H9 (cell line): Measurements from ENCODE around the gene PAK6. TPM values are rescaled to one million over a fixed set of nuclear protein-coding genes. Genes with fewer than 3 reads are reported as not detected.

Experiments
- DNase-seq: peaks from one replicate; pipeline ENCODE4 v3.0.0-alpha.2; 2017
- H2AFZ ChIP-seq: one replicate; pipeline ENCODE4 v1.6.1; 2013; ENCODE audit warnings: mild to moderate bottlenecking, low read length, control low read depth, moderate library complexity
- H2AK5ac ChIP-seq: 2 replicates; pipeline ENCODE4 v1.6.1; 2013; ENCODE audit warnings: low read length, control low read depth, mixed read lengths; ENCODE audit not compliant: insufficient read length
- H2BK120ac ChIP-seq: one replicate; pipeline ENCODE4 v1.6.1; 2013; ENCODE audit warnings: low read depth, mild to moderate bottlenecking, low read length, control low read depth, inconsistent platforms; ENCODE audit not compliant: poor library complexity, severe bottlenecking
- H2BK12ac ChIP-seq: 2 replicates; pipeline ENCODE4 v1.6.1; 2013; ENCODE audit warnings: low read length, control low read depth, mixed read lengths, low read depth; ENCODE audit not compliant: insufficient read length
- H2BK15ac ChIP-seq: 2 replicates; pipeline ENCODE4 v1.6.1; 2013; ENCODE audit warnings: low read depth, low read length, control low read depth
- H2BK20ac ChIP-seq: one replicate; pipeline ENCODE4 v1.6.1; 2013; ENCODE audit warnings: low read depth, mild to moderate bottlenecking, low read length, control low read depth, inconsistent platforms; ENCODE audit not compliant: poor library complexity, severe bottlenecking
- H2BK5ac ChIP-seq: 2 replicates; pipeline ENCODE4 v1.6.1; 2013; ENCODE audit warnings: low read length, control low read depth, mixed read lengths; ENCODE audit not compliant: insufficient read length
- H3K14ac ChIP-seq: 2 replicates; pipeline ENCODE4 v1.6.1; 2013; ENCODE audit warnings: low read length, control low read depth; ENCODE audit not compliant: insufficient read depth
- H3K18ac ChIP-seq: 2 replicates; pipeline ENCODE4 v1.6.1; 2013; ENCODE audit warnings: low read depth, mild to moderate bottlenecking, mixed read lengths, low read length, control low read depth; ENCODE audit not compliant: insufficient read length
- H3K23ac ChIP-seq: 2 replicates; pipeline ENCODE4 v1.6.1; 2013; ENCODE audit warnings: low read length, control low read depth, mixed read lengths, low read depth; ENCODE audit not compliant: insufficient read length
- H3K23me2 ChIP-seq: 2 replicates; pipeline ENCODE4 v1.6.1; 2013; ENCODE audit warnings: low read depth, mild to moderate bottlenecking, mixed read lengths, low read length, control low read depth; ENCODE audit not compliant: insufficient read length, poor library complexity, severe bottlenecking
- H3K27ac ChIP-seq: 2 replicates; pipeline ENCODE4 v1.5.1; 2013; ENCODE audit warnings: low read length, control low read depth, mixed read lengths, low read depth; ENCODE audit not compliant: insufficient read length
- H3K27me3 ChIP-seq: 2 replicates; pipeline ENCODE4 v1.6.1; 2013; ENCODE audit warnings: low read length, control low read depth, inconsistent platforms; ENCODE audit not compliant: insufficient read depth
- H3K4ac ChIP-seq: 2 replicates; pipeline ENCODE4 v1.6.1; 2013; ENCODE audit warnings: low read depth, mild to moderate bottlenecking, control low read depth, inconsistent platforms, low read length, moderate library complexity
- H3K4me1 ChIP-seq: 2 replicates; pipeline ENCODE4 v1.6.1; 2013; ENCODE audit warnings: low read length, control low read depth, inconsistent platforms; ENCODE audit not compliant: insufficient read depth
- H3K4me2 ChIP-seq: 2 replicates; pipeline ENCODE4 v1.6.1; 2013; ENCODE audit warnings: low read length, control low read depth, mixed read lengths; ENCODE audit not compliant: insufficient read length, insufficient read depth
- H3K56ac ChIP-seq: 2 replicates; pipeline ENCODE4 v1.6.1; 2013; ENCODE audit warnings: low read depth, mild to moderate bottlenecking, mixed read lengths, low read length, control low read depth; ENCODE audit not compliant: insufficient read length
- H3K79me1 ChIP-seq: 2 replicates; pipeline ENCODE4 v1.6.1; 2013; ENCODE audit warnings: low read depth, mild to moderate bottlenecking, moderate library complexity, low read length, control low read depth, inconsistent platforms; ENCODE audit not compliant: insufficient read depth, poor library complexity, severe bottlenecking
- H3K79me2 ChIP-seq: 2 replicates; pipeline ENCODE4 v1.6.1; 2013; ENCODE audit warnings: low read length, control low read depth, inconsistent platforms; ENCODE audit not compliant: insufficient read depth
- H3K9ac ChIP-seq: 2 replicates; pipeline ENCODE4 v1.6.1; 2013; ENCODE audit warnings: low read length, control low read depth, mixed read lengths; ENCODE audit not compliant: insufficient read length; ENCODE audit errors: extremely low read depth
- H3K9me3 ChIP-seq: one replicate; pipeline ENCODE4 v1.6.1; 2013; ENCODE audit warnings: low read depth, low read length, inconsistent platforms; ENCODE audit not compliant: control insufficient read depth
- H3T11ph ChIP-seq: one replicate; pipeline ENCODE4 v1.6.1; 2013; ENCODE audit warnings: mild to moderate bottlenecking, low read length, control low read depth, inconsistent platforms
- H4K20me1 ChIP-seq: one replicate; pipeline ENCODE4 v1.6.1; 2013; ENCODE audit not compliant: control insufficient read depth, insufficient read length, insufficient read depth
- H4K5ac ChIP-seq: 2 replicates; pipeline ENCODE4 v1.6.1; 2013; ENCODE audit warnings: low read depth, mild to moderate bottlenecking, mixed read lengths, low read length, control low read depth; ENCODE audit not compliant: insufficient read length
- H4K8ac ChIP-seq: replicated peaks from 2 replicates; pipeline ENCODE4 v1.6.1; 2013; ENCODE audit warnings: low read length, control low read depth, mixed read lengths, low read depth; ENCODE audit not compliant: insufficient read length
- H4K91ac ChIP-seq: 2 replicates; pipeline ENCODE4 v1.6.1; 2013; ENCODE audit warnings: low read depth, mild to moderate bottlenecking, moderate library complexity, mixed read lengths, low read length, control low read depth; ENCODE audit not compliant: insufficient read length
- H3K27ac Mint-ChIP-seq, 3 experiments: 2 replicates in 2 of 3; 3 replicates in 1 of 3; pipeline ENCODE4 v1.8.0; 2020 to 2021; ENCODE audit warnings: mixed read lengths in 3 of 3, mild to moderate bottlenecking in 1 of 3, moderate library complexity in 1 of 3
- H3K27me3 Mint-ChIP-seq: 2 replicates; pipeline ENCODE4 v1.8.0; 2021; ENCODE audit warnings: low read depth, mild to moderate bottlenecking, moderate library complexity, mixed read lengths
- H3K36me3 Mint-ChIP-seq, 3 experiments: 2 replicates in 2 of 3; 3 replicates in 1 of 3; pipeline ENCODE4 v1.8.0; 2020 to 2021; ENCODE audit warnings: low read depth in 3 of 3, mixed read lengths in 3 of 3; ENCODE audit not compliant: insufficient read depth in 1 of 3
- H3K4me1 Mint-ChIP-seq, 2 experiments: 2 replicates each; pipeline ENCODE4 v1.8.0; 2020; ENCODE audit warnings: mixed read lengths in 2 of 2
- H3K4me3 Mint-ChIP-seq, 2 experiments: 2 replicates in 1 of 2; 3 replicates in 1 of 2; pipeline ENCODE4 v1.8.0; 2020 to 2021; ENCODE audit warnings: mild to moderate bottlenecking in 2 of 2, mixed read lengths in 2 of 2, moderate library complexity in 1 of 2
- H3K9me3 Mint-ChIP-seq, 2 experiments: 2 replicates in 1 of 2; 3 replicates in 1 of 2; pipeline ENCODE4 v1.8.0; 2020; ENCODE audit warnings: mild to moderate bottlenecking in 2 of 2, mixed read lengths in 2 of 2, moderate library complexity in 1 of 2
- CTCF ChIP-seq: fragments of 200-600 bp; sonication (generic); conservative IDR thresholded peaks from 3 replicates; pipeline ENCODE4 v1.8.0; 2021; ENCODE audit warnings: antibody characterized with exemption, mild to moderate bottlenecking
- WGBS: extraction: QIAGEN DNeasy Blood & Tissue Kit; methylation state at CpG from one replicate; pipeline ENCODE4 v1.1.7; 2013; ENCODE audit warnings: missing lambda C conversion rate, low lambda C conversion rate, mixed read lengths; ENCODE audit not compliant: insufficient read length; ENCODE audit errors: extremely low coverage; 5-methylcytosine and 5-hydroxymethylcytosine counted together
- total RNA-seq: library from RNA; stranded (reverse); gene quantifications from 2 replicates; pipeline ENCODE4 v1.2.1, GENCODE V29; 2021

PAK6 gene
- total RNA-seq, 1 experiment from 2014 or later, result 7.4 TPM

- peak overlapping the region in 2 of 3 experiments; percentile 64 to 82; a peak in 2 of 7 replicates for H3K27ac Mint-ChIP-seq
- Histone ChIP-seq H2BK120ac (no peak overlapping the region), H2AFZ (no peak overlapping the region)
Observed at GRCh38 chr15:40233727-40234577, 4.9 kb upstream of the PAK6 start.

More at GRCh38 chr15:40233727-40234577, 4.9 kb upstream of the PAK6 start:
- Histone ChIP-seq H3K4me1 (no peaks in the 10 kb centered on the region), H2BK12ac (no peak overlapping the region), H3K14ac (peak overlapping the region; percentile 40; the same call in 1 of the 2 replicates), H4K20me1 (no peaks in the 10 kb centered on the region), H2BK20ac (no peak overlapping the region), H4K8ac (no peak overlapping the region), H3K56ac (no peak overlapping the region), H3K9me3 (no peaks in the 10 kb centered on the region), H4K91ac (no peak overlapping the region), H3T11ph (no peak overlapping the region), H3K27ac (no peak overlapping the region), H3K9ac (no peak overlapping the region), H3K4ac (no peak overlapping the region), H3K4me2 (no peak overlapping the region), H2AK5ac (no peak overlapping the region), H3K79me1 (no peaks in the 10 kb centered on the region), H2BK15ac (no peak overlapping the region), H2BK5ac (no peak overlapping the region), H3K18ac (no peak overlapping the region), H4K5ac (no peak overlapping the region), H3K79me2 (no peaks in the 10 kb centered on the region), H3K23me2 (peaks cover 5% of the 10 kb centered on the region), H3K27me3 (no peaks in the 10 kb centered on the region), H3K23ac (no peak overlapping the region)
- no peak for DNase-seq
- Mint-ChIP-seq H3K4me1 (peaks cover 20 to 22% of the 10 kb centered on the region in 2 experiments), H3K4me3 (no peak overlapping the region), H3K36me3 (peaks cover 6 to 18% (median 7%) of the 10 kb centered on the region in 3 experiments; a peak in 6 of 7 replicates), H3K27me3 (peaks cover 13% of the 10 kb centered on the region), H3K9me3 (no peaks in the 10 kb centered on the region)
- TF ChIP-seq CTCF, result no peak
- no CpG with 5 or more reads among the region's 11 CpGs for WGBS
